ENCODE results near the gene DENND6B. TPM values are rescaled to one million over a fixed set of nuclear protein-coding genes. Genes with fewer than 3 reads are reported as not detected.

DENND6B gene
- total and polyA plus RNA-seq, 2 experiments from 2014 or later: 0.71 to 1.3 TPM

GRCh38 chr22:50342651-50343540 is 16.1 kb upstream of the DENND6B start, which contains the start of gene PPP6R2:
TSS of gene PPP6R2 (plus strand) at chr22:50343327. CDS start at chr22:50393909, 50,582 bp downstream.
- peaks cover 6% of the 10 kb centered on the region for H3K27me3 Mint-ChIP-seq (ENCODE audit: insufficient read depth, low read depth, poor library complexity)
- Histone ChIP-seq H2AFZ (peak within 1 kb of the TSS; percentile 98), H3K9me2 (ENCODE audit: insufficient read depth) (no peaks in the 10 kb centered on the region), H3K4me3 (peak within 1 kb of the TSS; percentile 64), H3K4me1 (ENCODE audit: insufficient read depth) (no peaks in the 10 kb centered on the region), H3K27me3 (ENCODE audit: insufficient read depth) (no peaks in the 10 kb centered on the region), H4K20me1 (replicated peaks; ENCODE audit: insufficient read depth) (peaks cover 4% of the 10 kb centered on the region; the same call in 1 of the 2 replicates), H3K27ac (ENCODE audit: low read depth) (peak within 1 kb of the TSS; percentile 74; the same call in 1 of the 2 replicates), H3K4me2 (peak within 1 kb of the TSS; percentile 84), H3F3A (replicated peaks; ENCODE audit: low read depth) (peaks cover 22% of the 10 kb centered on the region), H3K79me2 (replicated peaks; ENCODE audit: insufficient read depth) (peaks cover 12% of the 10 kb centered on the region), H3K36me3 (ENCODE audit: insufficient read depth) (no peaks in the 10 kb centered on the region)
- peak; percentile 55; the same call in 1 of the 2 replicates for TF ChIP-seq POLR2AphosphoS5 (IDR thresholded peaks at IDR 0.05; ENCODE audit: low read depth)
- TF ChIP-seq EZH2phosphoT487 (IDR thresholded peaks at IDR 0.05; ENCODE audit: unreplicated experiment): no peak
- peak; percentile 83 for DNase-seq (ENCODE audit: low spot score)
- H3K4me3 Mint-ChIP-seq: peak within 1 kb of the TSS; percentile 77
- no peaks in the 10 kb centered on the region for H3K9me3 Mint-ChIP-seq
- H3K4me1 Mint-ChIP-seq: peaks cover 2% of the 10 kb centered on the region; the same call in 1 of the 3 replicates
- peak; percentile 86 for ATAC-seq
- peak within 1 kb of the TSS; percentile 75 for H3K27ac Mint-ChIP-seq
- H3K36me3 Mint-ChIP-seq (ENCODE audit: low read depth): no peaks in the 10 kb centered on the region

GRCh38 chr22:50341977-50342650 is 15.3 kb upstream of the DENND6B start:
- H3K27me3 ChIP-seq (ENCODE audit: insufficient read depth): no peaks in the 10 kb centered on the region
- H3K4me3 ChIP-seq: peak overlapping the region; percentile 64
- Mint-ChIP-seq H3K36me3 (ENCODE audit: low read depth) (no peaks in the 10 kb centered on the region), H3K27ac (peak overlapping the region; percentile 75), H3K4me1 (peaks cover 2% of the 10 kb centered on the region; the same call in 1 of the 3 replicates), H3K27me3 (ENCODE audit: insufficient read depth, low read depth, poor library complexity) (peaks cover 6% of the 10 kb centered on the region), H3K9me3 (no peaks in the 10 kb centered on the region), H3K4me3 (peak overlapping the region; percentile 77)
- peak overlapping the region; percentile 84 for H3K4me2 ChIP-seq
- peak overlapping the region; percentile 74; the same call in 1 of the 2 replicates for H3K27ac ChIP-seq (ENCODE audit: low read depth)
- no peaks in the 10 kb centered on the region for H3K4me1 ChIP-seq (ENCODE audit: insufficient read depth)
- no peaks in the 10 kb centered on the region for H3K9me2 ChIP-seq (ENCODE audit: insufficient read depth)
- peak; percentile 97 for DNase-seq (ENCODE audit: low spot score)
- TF ChIP-seq POLR2AphosphoS5 (IDR thresholded peaks at IDR 0.05; ENCODE audit: low read depth): no peak
- no peak for TF ChIP-seq STAT1 (IDR thresholded peaks at IDR 0.05; ENCODE audit: unreplicated experiment)
- no peak for TF ChIP-seq REST (IDR thresholded peaks at IDR 0.05; ENCODE audit: unreplicated experiment)
- no peak for TF ChIP-seq EZH2 (IDR thresholded peaks at IDR 0.05; ENCODE audit: low read depth, unreplicated experiment)
- TF ChIP-seq CREB1 (CRISPR knock-in tag; IDR thresholded peaks at IDR 0.05; ENCODE audit: low read depth): no peak
- TF ChIP-seq EZH2phosphoT487 (IDR thresholded peaks at IDR 0.05; ENCODE audit: unreplicated experiment): no peak
- TF ChIP-seq CTCF (conservative IDR thresholded peaks at IDR 0.05; ENCODE audit: low read depth in 2 of 2): peak; percentile 88 to 91
- no peaks in the 10 kb centered on the region for H4K20me1 ChIP-seq (replicated peaks; ENCODE audit: insufficient read depth)
- peak overlapping the region; percentile 98 for H2AFZ ChIP-seq
- H3K36me3 ChIP-seq (ENCODE audit: insufficient read depth): no peaks in the 10 kb centered on the region
- peaks cover 5% of the 10 kb centered on the region for H3K79me2 ChIP-seq (replicated peaks; ENCODE audit: insufficient read depth)
- peak; percentile 85 for ATAC-seq
- H3F3A ChIP-seq (replicated peaks; ENCODE audit: low read depth): peaks cover 27% of the 10 kb centered on the region

Measured in GM23338 (cell line).